ENCODE results near the gene TSPY3.
"Not testable (repeated sequence)": the region's sequence is repeated elsewhere in the genome, so short reads cannot be mapped to it uniquely, and the experiment has no call there.

The TSPY3 gene

GRCh38 chrY:9398121-9398520 lies at the start of gene TSPY3:
Gene TSPY3 (plus strand): TSS chrY:9398421. CDS start chrY:9398467, 46 bp downstream.
- H3K27ac Mint-ChIP-seq, result not testable (repeated sequence)

GRCh38 chrY:9357497-9357896 lies 40.7 kb upstream of the TSPY3 start, which contains the start of gene TSPY8:
Gene TSPY8 (plus strand): TSS chrY:9357797. CDS start chrY:9357843, 46 bp downstream.
- H3K36me3 Mint-ChIP-seq (ENCODE audit: low read depth); H3K9me3 Mint-ChIP-seq; H3K27ac Mint-ChIP-seq; H3K4me1 Mint-ChIP-seq; H3K4me3 Mint-ChIP-seq; H3K27me3 Mint-ChIP-seq (ENCODE audit: low read depth): not testable (repeated sequence)

More at GRCh38 chrY:9398121-9398520, at the start of gene TSPY3:
- H3K4me1 Mint-ChIP-seq; H3K4me3 Mint-ChIP-seq; H3K9me3 Mint-ChIP-seq; H3K27me3 Mint-ChIP-seq (ENCODE audit: low read depth); H3K36me3 Mint-ChIP-seq (ENCODE audit: low read depth): not testable (repeated sequence)

- H3K27ac Mint-ChIP-seq; H3K4me1 Mint-ChIP-seq; H3K4me3 Mint-ChIP-seq; H3K9me3 Mint-ChIP-seq; H3K27me3 Mint-ChIP-seq (ENCODE audit: low read depth); H3K36me3 Mint-ChIP-seq (ENCODE audit: low read depth): not testable (repeated sequence)
Observed at GRCh38 chrY:9396527-9396926, 1.7 kb upstream of the TSPY3 start.

Measured in nephron (organoid).